ENCODE measurements around the gene ATOSB.

- TF ChIP-seq CTCF (conservative IDR thresholded peaks at IDR 0.05; ENCODE audit: low read length), result no peak
- TF ChIP-seq EZH2phosphoT487 (IDR thresholded peaks at IDR 0.05; ENCODE audit: borderline replicate concordance), result no peak
These were observed 6.6 kb downstream of the ATOSB start for GRCh38 chr9:35108946-35109575.

All from Loucy (cell line).